Activated CD4-positive, alpha-beta memory T cell treated with anti-CD3 and anti-CD28 coated beads, Interleukin-2, amount 10 ng/mL, durations not matched to agents 7 days and 5 days (primary cell): ENCODE data around the gene HRH1. TPM values are rescaled to one million over a fixed set of nuclear protein-coding genes. Genes with fewer than 3 reads are reported as not detected.

ENCODE experiments used
- CTCF ChIA-PET: fragments of 350-600 bp; sonication (Branson Sonifier 250); formaldehyde crosslinking; loops from one replicate; lab custom pipeline; 2021; ENCODE audit warnings: antibody characterized with exemption, inconsistent platforms; lab: Charles Lee
- POLR2A ChIA-PET: fragments of 350-600 bp; sonication (Branson Sonifier 250); formaldehyde crosslinking; loops from one replicate; lab custom pipeline; 2021; ENCODE audit warnings: antibody characterized with exemption; lab: Charles Lee
- DNase-seq: peaks from one replicate; pipeline ENCODE4 v3.0.0-alpha.2; 2020
- H3K27ac Mint-ChIP-seq: one replicate; pipeline ENCODE4 v1.8.0; 2021; ENCODE audit warnings: mild to moderate bottlenecking, mixed read lengths
- H3K27me3 Mint-ChIP-seq: one replicate; pipeline ENCODE4 v1.8.0; 2021; ENCODE audit warnings: mixed read lengths
- H3K36me3 Mint-ChIP-seq: one replicate; pipeline ENCODE4 v1.8.0; 2021; ENCODE audit warnings: low read depth, mixed read lengths
- H3K4me1 Mint-ChIP-seq: one replicate; pipeline ENCODE4 v1.8.0; 2021; ENCODE audit warnings: mixed read lengths
- H3K4me3 Mint-ChIP-seq: one replicate; pipeline ENCODE4 v1.8.0; 2021; ENCODE audit warnings: mild to moderate bottlenecking, mixed read lengths
- H3K9me3 Mint-ChIP-seq: one replicate; pipeline ENCODE4 v1.8.0; 2021; ENCODE audit warnings: mixed read lengths
- total RNA-seq, 2 experiments: library from RNA; stranded (reverse); gene quantifications; one replicate each; pipeline ENCODE4 v1.2.3, GENCODE V29; 2021

Gene HRH1
- total RNA-seq, 2 experiments from 2014 or later: 0.95 to 1.0 TPM

DNA sequence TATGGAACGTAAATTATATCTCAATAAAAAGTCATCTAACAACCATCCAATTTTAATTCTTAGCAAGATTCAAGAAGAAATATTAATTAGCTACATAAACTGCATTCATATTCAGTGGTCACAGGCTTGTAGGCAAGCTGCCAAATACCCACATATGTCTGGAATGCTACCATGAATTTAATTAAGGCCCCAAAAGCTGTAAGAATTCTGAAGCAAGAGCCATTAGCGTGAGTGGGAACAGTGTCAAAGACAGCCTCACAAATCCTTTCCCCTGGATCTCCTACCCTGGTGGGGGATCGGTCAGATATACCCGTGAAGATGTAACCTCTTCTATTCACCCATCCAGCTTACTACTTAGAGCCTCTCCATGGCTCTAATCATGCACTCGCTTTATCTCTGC is 157.9 kb downstream of the HRH1 start:
- no peak for DNase-seq
- ChIA-PET POLR2A (interaction anchor here (1.3 kb wide), 1 partner anchor 40 kb away, joined by 4 read pairs; the partner anchor contains the start of gene ATG7), CTCF (interaction anchor here (1.1 to 1.3 kb wide), 2 partner anchors 23 to 24 kb away, joined by 3 read pairs; no protein-coding TSS in a partner anchor)
- no peak overlapping the region for H3K27ac Mint-ChIP-seq
- H3K36me3 Mint-ChIP-seq: peaks cover 56% of the 10 kb centered on the region
- no peak overlapping the region for H3K4me3 Mint-ChIP-seq
- no peaks in the 10 kb centered on the region for H3K27me3 Mint-ChIP-seq
- H3K9me3 Mint-ChIP-seq: no peaks in the 10 kb centered on the region
- peaks cover 11% of the 10 kb centered on the region for H3K4me1 Mint-ChIP-seq

Other genes with a start within 250 kb of the HRH1 start
- gene SLC6A1, start 161.7 kb upstream of the HRH1 start, total RNA-seq: not detected
- gene ATG7, start 117.9 kb downstream of the HRH1 start, total RNA-seq: 10 to 100 TPM; 26.9 to 35.1 TPM